Measurements from ENCODE around the gene ANO10.

DNA sequence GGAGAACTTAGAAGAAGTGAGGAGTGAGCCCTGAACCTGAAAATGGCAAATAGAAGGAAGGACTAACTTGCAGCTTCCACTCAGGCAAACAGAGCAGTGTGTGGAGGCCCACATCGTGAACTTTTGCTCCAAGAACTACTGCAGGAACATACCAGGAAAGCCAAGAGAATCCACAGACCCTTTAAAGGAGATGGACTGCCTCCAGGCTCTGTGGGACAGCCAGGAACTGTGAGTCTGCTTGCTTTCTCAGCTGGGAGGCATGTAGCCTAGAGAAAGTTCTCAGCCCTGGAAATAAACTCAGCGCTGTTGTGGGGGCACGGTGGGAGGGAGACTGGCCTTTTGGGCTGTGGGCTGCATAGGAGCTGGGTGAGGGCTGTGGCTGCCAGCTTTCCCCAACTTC is 242.5 kb downstream of the ANO10 start:
- TF ChIP-seq FOXM1 (IDR thresholded peaks at IDR 0.05; ENCODE audit: borderline replicate concordance, low read depth): no peak
- TF ChIP-seq, protein P1, sequence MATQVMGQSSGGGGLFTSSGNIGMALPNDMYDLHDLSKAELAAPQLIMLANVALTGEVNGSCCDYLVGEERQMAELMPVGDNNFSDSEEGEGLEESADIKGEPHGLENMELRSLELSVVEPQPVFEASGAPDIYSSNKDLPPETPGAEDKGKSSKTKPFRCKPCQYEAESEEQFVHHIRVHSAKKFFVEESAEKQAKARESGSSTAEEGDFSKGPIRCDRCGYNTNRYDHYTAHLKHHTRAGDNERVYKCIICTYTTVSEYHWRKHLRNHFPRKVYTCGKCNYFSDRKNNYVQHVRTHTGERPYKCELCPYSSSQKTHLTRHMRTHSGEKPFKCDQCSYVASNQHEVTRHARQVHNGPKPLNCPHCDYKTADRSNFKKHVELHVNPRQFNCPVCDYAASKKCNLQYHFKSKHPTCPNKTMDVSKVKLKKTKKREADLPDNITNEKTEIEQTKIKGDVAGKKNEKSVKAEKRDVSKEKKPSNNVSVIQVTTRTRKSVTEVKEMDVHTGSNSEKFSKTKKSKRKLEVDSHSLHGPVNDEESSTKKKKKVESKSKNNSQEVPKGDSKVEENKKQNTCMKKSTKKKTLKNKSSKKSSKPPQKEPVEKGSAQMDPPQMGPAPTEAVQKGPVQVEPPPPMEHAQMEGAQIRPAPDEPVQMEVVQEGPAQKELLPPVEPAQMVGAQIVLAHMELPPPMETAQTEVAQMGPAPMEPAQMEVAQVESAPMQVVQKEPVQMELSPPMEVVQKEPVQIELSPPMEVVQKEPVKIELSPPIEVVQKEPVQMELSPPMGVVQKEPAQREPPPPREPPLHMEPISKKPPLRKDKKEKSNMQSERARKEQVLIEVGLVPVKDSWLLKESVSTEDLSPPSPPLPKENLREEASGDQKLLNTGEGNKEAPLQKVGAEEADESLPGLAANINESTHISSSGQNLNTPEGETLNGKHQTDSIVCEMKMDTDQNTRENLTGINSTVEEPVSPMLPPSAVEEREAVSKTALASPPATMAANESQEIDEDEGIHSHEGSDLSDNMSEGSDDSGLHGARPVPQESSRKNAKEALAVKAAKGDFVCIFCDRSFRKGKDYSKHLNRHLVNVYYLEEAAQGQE (IDR thresholded peaks at IDR 0.05; ENCODE audit: low read depth): no peak
- no peak for TF ChIP-seq EP300 (IDR thresholded peaks at IDR 0.05; ENCODE audit: borderline replicate concordance)
- TF ChIP-seq TAF1 (IDR thresholded peaks at IDR 0.05; ENCODE audit: low read depth): no peak
- no peak for TF ChIP-seq EGR1 (IDR thresholded peaks at IDR 0.05)
- TF ChIP-seq TEAD4 (IDR thresholded peaks at IDR 0.05): no peak
- no peak for TF ChIP-seq YY1 (IDR thresholded peaks at IDR 0.05; ENCODE audit: low read depth)
- no peak for TF ChIP-seq NFIC (IDR thresholded peaks at IDR 0.05)
- TF ChIP-seq, protein P2, sequence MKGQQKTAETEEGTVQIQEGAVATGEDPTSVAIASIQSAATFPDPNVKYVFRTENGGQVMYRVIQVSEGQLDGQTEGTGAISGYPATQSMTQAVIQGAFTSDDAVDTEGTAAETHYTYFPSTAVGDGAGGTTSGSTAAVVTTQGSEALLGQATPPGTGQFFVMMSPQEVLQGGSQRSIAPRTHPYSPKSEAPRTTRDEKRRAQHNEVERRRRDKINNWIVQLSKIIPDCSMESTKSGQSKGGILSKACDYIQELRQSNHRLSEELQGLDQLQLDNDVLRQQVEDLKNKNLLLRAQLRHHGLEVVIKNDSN (IDR thresholded peaks at IDR 0.05): no peak
- TF ChIP-seq, protein P3, sequence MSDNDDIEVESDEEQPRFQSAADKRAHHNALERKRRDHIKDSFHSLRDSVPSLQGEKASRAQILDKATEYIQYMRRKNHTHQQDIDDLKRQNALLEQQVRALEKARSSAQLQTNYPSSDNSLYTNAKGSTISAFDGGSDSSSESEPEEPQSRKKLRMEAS (IDR thresholded peaks at IDR 0.05): no peak
- TF ChIP-seq CREB1 (IDR thresholded peaks at IDR 0.05; ENCODE audit: low read depth): no peak
- no peak for TF ChIP-seq CEBPB (IDR thresholded peaks at IDR 0.05)
- TF ChIP-seq RAD21 (IDR thresholded peaks at IDR 0.05; ENCODE audit: low read depth): no peak
- no peak for TF ChIP-seq TCF12 (IDR thresholded peaks at IDR 0.05; ENCODE audit: low read depth)
